WTC11 (cell line): ENCODE results near the gene PARS2. TPM values are rescaled to one million over a fixed set of nuclear protein-coding genes. Genes with fewer than 3 reads are reported as not detected.
A peak's percentile ranks its signal among the peaks of the same experiment; 100 is the strongest.

Source experiments
- AR ChIP-seq: fragments of 250-450 bp; sonication (Bioruptor Pico); IDR thresholded peaks from 2 replicates; pipeline ENCODE4 v1.9.0; 2021; ENCODE audit warnings: mild to moderate bottlenecking
- ATF1 ChIP-seq: sonication (generic); formaldehyde crosslinking; IDR thresholded peaks from 2 replicates; pipeline ENCODE4 v1.8.1; 2023; ENCODE audit warnings: mild to moderate bottlenecking, moderate library complexity, missing genetic modification reagents
- CBFB ChIP-seq: sonication (generic); formaldehyde crosslinking; IDR thresholded peaks from 2 replicates; pipeline ENCODE4 v1.8.1; 2022; ENCODE audit warnings: mild to moderate bottlenecking, low read depth, missing genetic modification reagents
- CDX4 ChIP-seq: fragments of 250-450 bp; sonication (Bioruptor Pico); IDR thresholded peaks from 2 replicates; pipeline ENCODE4 v1.9.0; 2021; ENCODE audit warnings: moderate library complexity, mild to moderate bottlenecking, inconsistent platforms, borderline replicate concordance
- CREB1 ChIP-seq: sonication (generic); formaldehyde crosslinking; IDR thresholded peaks from 2 replicates; pipeline ENCODE4 v1.8.0; 2023; ENCODE audit warnings: mild to moderate bottlenecking, missing genetic modification reagents
- E2F1 ChIP-seq: sonication (generic); formaldehyde crosslinking; IDR thresholded peaks from 2 replicates; pipeline ENCODE4 v1.8.0; 2022; ENCODE audit warnings: mild to moderate bottlenecking, missing genetic modification reagents
- ELF4 ChIP-seq: sonication (generic); formaldehyde crosslinking; IDR thresholded peaks from 2 replicates; pipeline ENCODE4 v1.8.1; 2022; ENCODE audit warnings: low read depth, mild to moderate bottlenecking, moderate library complexity, missing genetic modification reagents
- FOXK1 ChIP-seq: sonication (generic); formaldehyde crosslinking; IDR thresholded peaks from 2 replicates; pipeline ENCODE4 v1.8.0; 2022; ENCODE audit warnings: mild to moderate bottlenecking, moderate library complexity, missing genetic modification reagents
- GABPB1 ChIP-seq: sonication (generic); formaldehyde crosslinking; IDR thresholded peaks from 2 replicates; pipeline ENCODE4 v1.8.1; 2023; ENCODE audit warnings: mild to moderate bottlenecking, missing genetic modification reagents
- HMGA2 ChIP-seq: fragments of 250-450 bp; sonication (Bioruptor Pico); IDR thresholded peaks from 2 replicates; pipeline ENCODE4 v1.4.0; 2021; ENCODE audit warnings: mild to moderate bottlenecking, moderate library complexity
- IRF2 ChIP-seq: sonication (generic); formaldehyde crosslinking; IDR thresholded peaks from 2 replicates; pipeline ENCODE4 v1.8.0; 2022; ENCODE audit warnings: low read depth, missing genetic modification reagents, borderline replicate concordance
- JUN ChIP-seq: sonication (generic); formaldehyde crosslinking; IDR thresholded peaks from 2 replicates; pipeline ENCODE4 v1.8.0; 2023; ENCODE audit warnings: mild to moderate bottlenecking, missing genetic modification reagents
- MAX ChIP-seq: sonication (generic); formaldehyde crosslinking; IDR thresholded peaks from 2 replicates; pipeline ENCODE4 v1.8.0; 2022; ENCODE audit warnings: mild to moderate bottlenecking, missing genetic modification reagents
- NR1H2 ChIP-seq: sonication (generic); formaldehyde crosslinking; IDR thresholded peaks from 2 replicates; pipeline ENCODE4 v1.9.0; 2021; ENCODE audit warnings: mild to moderate bottlenecking, moderate library complexity, missing genetic modification reagents
- NR2C2 ChIP-seq: sonication (generic); formaldehyde crosslinking; IDR thresholded peaks from 2 replicates; pipeline ENCODE4 v1.8.0; 2022; ENCODE audit warnings: mild to moderate bottlenecking, missing genetic modification reagents
- NR3C1 ChIP-seq: sonication (generic); formaldehyde crosslinking; conservative IDR thresholded peaks from 2 replicates; pipeline ENCODE4 v1.8.1; 2023; ENCODE audit warnings: low read depth, mild to moderate bottlenecking, missing genetic modification reagents
- OVOL2 ChIP-seq: fragments of 250-450 bp; sonication (Bioruptor Pico); IDR thresholded peaks from 2 replicates; pipeline ENCODE4 v1.9.0; 2021; ENCODE audit warnings: mild to moderate bottlenecking, borderline replicate concordance
- RELA ChIP-seq: sonication (generic); formaldehyde crosslinking; IDR thresholded peaks from 2 replicates; pipeline ENCODE4 v1.8.1; 2022; ENCODE audit warnings: missing genetic modification reagents, mild to moderate bottlenecking, borderline replicate concordance
- RORB ChIP-seq: fragments of 250-450 bp; sonication (Bioruptor Pico); IDR thresholded peaks from 2 replicates; pipeline ENCODE4 v1.9.0; 2021; ENCODE audit warnings: mild to moderate bottlenecking
- SOX15 ChIP-seq: fragments of 250-450 bp; sonication (Bioruptor Pico); IDR thresholded peaks from 2 replicates; pipeline ENCODE4 v1.9.0; 2021; ENCODE audit warnings: mild to moderate bottlenecking
- SP1 ChIP-seq: sonication (generic); formaldehyde crosslinking; conservative IDR thresholded peaks from 2 replicates; pipeline ENCODE4 v1.8.1; 2022; ENCODE audit warnings: missing genetic modification reagents
- TEAD1 ChIP-seq: sonication (generic); formaldehyde crosslinking; IDR thresholded peaks from 2 replicates; pipeline ENCODE4 v1.8.0; 2022; ENCODE audit warnings: mild to moderate bottlenecking, missing genetic modification reagents
- TEAD4 ChIP-seq: sonication (generic); formaldehyde crosslinking; IDR thresholded peaks from 2 replicates; pipeline ENCODE4 v1.8.0; 2022; ENCODE audit warnings: mild to moderate bottlenecking, missing genetic modification reagents
- ZNF138 ChIP-seq: sonication (generic); formaldehyde crosslinking; conservative IDR thresholded peaks from 2 replicates; pipeline ENCODE4 v1.8.1; 2022; ENCODE audit warnings: mild to moderate bottlenecking, moderate library complexity, missing genetic modification reagents
- ZNF671 ChIP-seq: fragments of 250-450 bp; sonication (Bioruptor Pico); IDR thresholded peaks from 2 replicates; pipeline ENCODE4 v1.8.0; 2021; ENCODE audit warnings: mild to moderate bottlenecking
- ZSCAN18 ChIP-seq: fragments of 250-450 bp; sonication (Bioruptor Pico); IDR thresholded peaks from 2 replicates; pipeline ENCODE4 v2.1.2; 2022; ENCODE audit warnings: mild to moderate bottlenecking, moderate library complexity
- total RNA-seq: library from RNA; stranded (reverse); gene quantifications from 3 replicates; pipeline ENCODE4 v1.2.3, GENCODE V29; 2021
- TF ChIP-seq, protein P1 (sequence below): sonication (generic); formaldehyde crosslinking; IDR thresholded peaks from 2 replicates; pipeline ENCODE4 v1.8.0; 2023; ENCODE audit warnings: missing genetic modification reagents, mild to moderate bottlenecking, borderline replicate concordance
- TF ChIP-seq, protein P2 (sequence below): fragments of 250-450 bp; sonication (Bioruptor Pico); IDR thresholded peaks from 2 replicates; pipeline ENCODE4 v1.9.0; 2021; ENCODE audit warnings: mild to moderate bottlenecking

Gene PARS2
- total RNA-seq, 1 experiment from 2014 or later: 11.5 TPM

DNA sequence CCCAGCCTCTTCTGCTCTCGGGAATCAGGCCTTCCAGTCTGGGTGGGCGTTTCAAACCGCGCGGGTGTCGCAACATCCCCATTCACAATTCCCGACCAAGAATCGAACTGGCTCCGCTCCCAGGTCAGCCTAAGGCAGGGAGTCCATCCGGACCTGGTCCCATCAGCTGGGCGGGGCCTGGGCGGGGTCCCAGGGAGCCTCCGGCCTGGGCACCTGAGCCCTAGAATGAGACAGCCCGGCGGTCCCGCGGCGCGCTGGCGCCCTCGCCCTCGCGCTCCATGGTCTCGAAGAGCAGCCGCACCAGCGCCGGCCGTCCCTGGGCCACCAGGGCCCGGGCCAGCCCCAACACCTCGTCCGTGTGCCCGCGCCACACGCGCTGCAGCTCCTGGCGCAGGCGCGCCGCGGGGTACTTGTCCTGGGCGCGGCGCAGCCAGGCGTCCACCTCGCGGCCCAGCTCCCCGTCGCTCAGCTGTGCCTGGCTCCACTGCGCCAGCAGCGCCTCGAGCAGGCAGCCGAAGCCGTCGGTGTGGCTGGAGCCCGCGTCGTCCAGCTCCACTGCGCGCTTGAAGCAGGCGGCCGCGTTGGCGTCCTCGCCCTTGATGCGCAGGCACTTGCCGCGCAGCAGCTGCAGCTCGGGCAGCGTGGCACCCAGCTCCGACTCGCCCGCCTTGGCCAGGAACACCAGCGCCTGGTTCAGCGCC lies 16.9 kb upstream of the PARS2 start (continued):
- TF ChIP-seq, protein P1, sequence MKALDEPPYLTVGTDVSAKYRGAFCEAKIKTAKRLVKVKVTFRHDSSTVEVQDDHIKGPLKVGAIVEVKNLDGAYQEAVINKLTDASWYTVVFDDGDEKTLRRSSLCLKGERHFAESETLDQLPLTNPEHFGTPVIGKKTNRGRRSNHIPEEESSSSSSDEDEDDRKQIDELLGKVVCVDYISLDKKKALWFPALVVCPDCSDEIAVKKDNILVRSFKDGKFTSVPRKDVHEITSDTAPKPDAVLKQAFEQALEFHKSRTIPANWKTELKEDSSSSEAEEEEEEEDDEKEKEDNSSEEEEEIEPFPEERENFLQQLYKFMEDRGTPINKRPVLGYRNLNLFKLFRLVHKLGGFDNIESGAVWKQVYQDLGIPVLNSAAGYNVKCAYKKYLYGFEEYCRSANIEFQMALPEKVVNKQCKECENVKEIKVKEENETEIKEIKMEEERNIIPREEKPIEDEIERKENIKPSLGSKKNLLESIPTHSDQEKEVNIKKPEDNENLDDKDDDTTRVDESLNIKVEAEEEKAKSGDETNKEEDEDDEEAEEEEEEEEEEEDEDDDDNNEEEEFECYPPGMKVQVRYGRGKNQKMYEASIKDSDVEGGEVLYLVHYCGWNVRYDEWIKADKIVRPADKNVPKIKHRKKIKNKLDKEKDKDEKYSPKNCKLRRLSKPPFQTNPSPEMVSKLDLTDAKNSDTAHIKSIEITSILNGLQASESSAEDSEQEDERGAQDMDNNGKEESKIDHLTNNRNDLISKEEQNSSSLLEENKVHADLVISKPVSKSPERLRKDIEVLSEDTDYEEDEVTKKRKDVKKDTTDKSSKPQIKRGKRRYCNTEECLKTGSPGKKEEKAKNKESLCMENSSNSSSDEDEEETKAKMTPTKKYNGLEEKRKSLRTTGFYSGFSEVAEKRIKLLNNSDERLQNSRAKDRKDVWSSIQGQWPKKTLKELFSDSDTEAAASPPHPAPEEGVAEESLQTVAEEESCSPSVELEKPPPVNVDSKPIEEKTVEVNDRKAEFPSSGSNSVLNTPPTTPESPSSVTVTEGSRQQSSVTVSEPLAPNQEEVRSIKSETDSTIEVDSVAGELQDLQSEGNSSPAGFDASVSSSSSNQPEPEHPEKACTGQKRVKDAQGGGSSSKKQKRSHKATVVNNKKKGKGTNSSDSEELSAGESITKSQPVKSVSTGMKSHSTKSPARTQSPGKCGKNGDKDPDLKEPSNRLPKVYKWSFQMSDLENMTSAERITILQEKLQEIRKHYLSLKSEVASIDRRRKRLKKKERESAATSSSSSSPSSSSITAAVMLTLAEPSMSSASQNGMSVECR (CRISPR knock-in tag): peak; percentile 99
- TF ChIP-seq NR2C2 (peak; percentile 68), TEAD1 (peak; percentile 85; the same call in 1 of the 2 replicates), ZNF671 (CRISPR knock-in tag) (no peak), SP1 (CRISPR knock-in tag) (peak; percentile 85), JUN (CRISPR knock-in tag) (peak; percentile 97), CREB1 (CRISPR knock-in tag) (peak; percentile 96), RELA (peak; percentile 94), NR3C1 (CRISPR knock-in tag) (peak; percentile 60; the same call in 1 of the 2 replicates), GABPB1 (no peak), E2F1 (CRISPR knock-in tag) (peak; percentile 94), RORB (CRISPR knock-in tag) (no peak), CDX4 (CRISPR knock-in tag) (no peak), ATF1 (CRISPR knock-in tag) (0 out of 2 replicates have a peak, but pooled peaks have one; percentile 52), ZNF138 (peak; percentile 95), TEAD4 (peak; percentile 74; the same call in 1 of the 2 replicates), OVOL2 (CRISPR knock-in tag) (no peak), CBFB (CRISPR knock-in tag) (peak; percentile 57; the same call in 1 of the 2 replicates), AR (CRISPR knock-in tag) (no peak), IRF2 (peak; percentile 68; the same call in 1 of the 2 replicates), MAX (CRISPR knock-in tag) (peak; percentile 98), HMGA2 (CRISPR knock-in tag) (no peak), SOX15 (CRISPR knock-in tag) (no peak), ZSCAN18 (no peak), FOXK1 (CRISPR knock-in tag) (peak; percentile 95), ELF4 (CRISPR knock-in tag) (peak; percentile 75; the same call in 1 of the 2 replicates), NR1H2 (CRISPR knock-in tag) (no peak)
- TF ChIP-seq, protein P2, sequence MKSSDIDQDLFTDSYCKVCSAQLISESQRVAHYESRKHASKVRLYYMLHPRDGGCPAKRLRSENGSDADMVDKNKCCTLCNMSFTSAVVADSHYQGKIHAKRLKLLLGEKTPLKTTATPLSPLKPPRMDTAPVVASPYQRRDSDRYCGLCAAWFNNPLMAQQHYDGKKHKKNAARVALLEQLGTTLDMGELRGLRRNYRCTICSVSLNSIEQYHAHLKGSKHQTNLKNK (CRISPR knock-in tag): no peak
